Right ventricle myocardium inferior (tissue), 1 donor: ENCODE results near the gene RRBP1. TPM values are rescaled to one million over a fixed set of nuclear protein-coding genes. Genes with fewer than 3 reads are reported as not detected.

Experiments used
- ATAC-seq: fragments of 200-7000 bp; cut with Tn5 transposase; one replicate; pipeline ENCODE4 v1.9.1; 2020; ENCODE audit warnings: mild to moderate bottlenecking, moderate library complexity
- DNase-seq: peaks from one replicate; pipeline ENCODE4 v3.0.0; 2021; ENCODE audit errors: missing footprints
- intact Hi-C: fragments of 100-400 bp; cut with DNase I; formaldehyde crosslinking; loops from one replicate; pipeline ENCODE4 v1.11.0; 2022
- total RNA-seq: library from RNA; stranded (reverse); fragmentation: NEBNext Ultra II Directional; extraction: Animal tissue kit (Norgen Biotek cat#: 25700); gene quantifications from one replicate; pipeline ENCODE4 v1.2.1, GENCODE V29; 2021
- donor health status: DM: no; HTN: yes; CAD: no; lungs with severe emphysema.

RRBP1 gene
- total RNA-seq, 1 donor from 2014 or later = 38.5 TPM

DNA sequence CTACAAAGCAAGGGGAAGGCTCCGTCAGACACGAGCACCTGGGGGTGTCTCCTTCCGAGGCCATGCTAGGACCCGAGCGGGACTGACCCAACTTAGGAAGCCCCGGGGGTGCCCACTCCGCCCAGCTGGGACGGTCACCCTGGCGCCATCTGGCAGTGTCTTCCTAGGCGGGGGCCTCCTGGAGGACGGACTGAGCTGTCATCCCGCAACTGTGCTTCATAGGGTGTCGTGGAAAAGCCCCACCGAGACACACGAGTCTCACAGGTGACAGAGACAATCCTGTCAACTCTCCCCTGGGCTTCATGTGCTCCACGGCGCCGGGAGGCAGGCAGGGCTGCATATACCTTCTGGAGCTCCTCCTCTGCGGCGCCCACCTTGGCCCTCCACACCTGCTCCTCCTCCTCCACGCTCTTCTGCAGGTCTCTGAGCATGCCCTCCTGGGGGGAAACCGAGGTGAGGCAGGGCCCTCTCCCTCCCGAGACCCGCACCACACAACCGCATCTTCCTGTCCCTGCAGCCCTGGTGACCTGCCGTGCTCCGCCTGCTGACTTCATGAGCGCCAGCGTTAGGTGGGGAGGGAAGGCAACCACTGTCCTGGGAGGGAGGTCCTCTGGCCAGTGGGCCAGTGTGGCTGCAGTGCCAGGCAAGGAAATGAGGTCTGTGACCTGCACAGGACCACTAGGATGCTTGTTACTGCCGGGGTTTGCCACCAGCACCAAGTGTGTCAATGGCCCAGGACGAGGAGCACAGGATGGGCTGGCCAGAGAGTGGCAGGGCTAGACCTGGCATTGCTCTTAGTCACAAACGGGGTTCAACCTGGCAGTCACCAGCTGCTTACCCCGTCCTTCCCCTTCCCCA is 61.4 kb downstream of the RRBP1 start:
- intact Hi-C loops = no loop called here
- peak; percentile 60 for DNase-seq
- no peak for ATAC-seq

DNA sequence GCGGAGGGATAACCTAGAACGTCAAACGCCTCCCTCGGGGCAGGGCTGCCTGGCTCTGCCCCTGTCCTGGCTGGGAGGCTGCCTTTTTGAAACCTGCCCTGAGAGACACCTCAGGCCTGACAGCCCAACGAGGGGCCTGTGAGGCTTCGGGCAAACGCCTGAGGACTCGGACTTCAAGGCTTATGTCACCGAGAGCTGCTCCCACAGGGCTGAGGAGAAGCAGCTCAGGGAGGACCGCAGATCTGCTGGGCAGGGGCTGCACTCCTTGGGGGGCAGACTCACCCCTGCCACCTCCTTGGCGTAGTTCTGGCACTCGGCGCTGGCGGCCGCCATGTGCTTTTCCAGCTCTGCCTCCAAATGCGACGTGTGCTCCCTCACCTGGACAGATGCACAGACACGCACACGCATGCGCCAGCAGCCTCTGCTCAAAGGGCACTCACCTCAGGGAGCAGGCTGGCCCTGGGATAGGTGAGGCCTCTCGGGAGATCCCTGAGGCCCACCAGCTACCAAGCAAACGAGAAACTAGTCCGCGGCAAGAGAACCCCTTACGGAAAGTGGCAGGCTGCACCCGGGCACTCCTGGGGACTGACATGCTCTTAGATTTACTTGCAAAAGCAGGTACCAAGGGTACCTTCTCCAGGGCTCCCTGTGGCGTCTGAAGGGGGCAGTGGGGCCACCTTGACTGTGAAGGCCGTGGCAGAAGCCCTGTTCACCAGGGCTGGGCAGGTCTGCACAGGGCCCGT is 62.5 kb downstream of the RRBP1 start:
- intact Hi-C loops = no loop called here
- no peak for ATAC-seq
- peak; percentile 34 for DNase-seq

DNA sequence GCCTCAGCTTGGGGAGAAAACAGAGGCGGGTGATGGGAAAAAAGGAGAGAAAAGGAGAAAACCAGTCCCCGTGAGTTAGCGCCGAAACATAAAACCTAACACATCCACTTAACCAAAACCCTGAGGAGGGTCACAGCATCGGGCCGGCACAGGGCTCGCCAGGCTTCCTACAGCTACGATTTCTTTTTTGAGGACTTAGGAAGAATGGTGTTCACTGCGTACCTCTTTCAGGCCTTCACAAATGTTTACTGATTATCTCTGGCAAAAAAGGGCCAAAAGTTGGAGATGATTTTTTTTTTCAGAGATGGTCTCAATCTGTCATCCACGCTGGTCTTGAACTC is 63.4 kb downstream of the RRBP1 start:
- intact Hi-C loops = no loop called here
- ATAC-seq = no peak
- no peak for DNase-seq

DNA sequence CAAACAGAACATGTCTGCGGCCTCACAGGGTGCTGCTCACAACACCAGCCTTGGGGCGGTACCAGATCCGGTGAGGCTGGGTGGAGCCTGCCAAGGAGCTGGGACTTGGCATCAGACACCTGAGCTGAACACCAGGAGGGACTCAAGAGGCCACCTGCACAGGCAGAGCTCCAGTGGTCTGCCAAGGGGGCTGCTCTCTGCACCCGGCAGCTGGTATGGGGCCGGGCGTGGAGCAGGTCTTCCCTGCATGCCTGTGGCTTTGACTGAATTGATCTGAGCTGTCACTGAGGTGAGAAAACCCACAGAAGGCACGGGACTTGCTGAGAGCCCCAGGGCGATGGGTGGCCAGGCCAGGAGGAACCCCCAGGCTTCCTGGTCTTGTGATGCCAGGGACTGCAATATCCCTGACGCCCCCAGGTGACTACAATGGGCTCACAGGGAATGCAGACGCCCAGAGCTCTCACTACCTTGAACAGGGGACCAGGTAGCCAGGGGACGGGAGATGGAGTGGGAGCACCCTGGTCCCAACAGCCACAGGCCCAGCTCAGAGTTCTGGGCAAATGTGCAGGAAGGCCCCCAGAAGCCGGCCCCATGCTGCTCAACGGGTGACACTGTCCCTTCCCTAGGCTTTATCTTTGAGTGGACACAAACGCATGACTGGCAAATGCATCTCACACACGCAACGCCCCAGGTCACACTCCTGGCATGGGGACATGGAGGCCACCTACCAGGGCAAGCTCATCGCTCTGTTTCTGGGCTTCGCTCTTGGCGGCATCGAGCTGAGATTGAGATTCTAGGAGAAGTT is 64.0 kb downstream of the RRBP1 start:
- ATAC-seq = no peak
- intact Hi-C loops = loop anchor here (1.0 kb wide), 2 partner anchors 81 to 113 kb away; no protein-coding TSS in a partner anchor
- peak; percentile 50 for DNase-seq

GRCh38 chr20:17617212-17617867 is 64.7 kb downstream of the RRBP1 start:
- DNase-seq (no peak), ATAC-seq (peak; percentile 62)
- intact Hi-C loops = loop anchor here (1.0 kb wide), 2 partner anchors 80 to 112 kb away; no protein-coding TSS in a partner anchor

- intact Hi-C loops = loop anchor here (1.0 kb wide), 2 partner anchors 79 to 111 kb away; no protein-coding TSS in a partner anchor
- DNase-seq = no peak
- no peak for ATAC-seq
These were observed 65.4 kb downstream of the RRBP1 start for GRCh38 chr20:17616480-17617211.

GRCh38 chr20:17615645-17616479 is 66.2 kb downstream of the RRBP1 start:
- intact Hi-C loops = no loop called here
- ATAC-seq (no peak), DNase-seq (peak; percentile 64)

GRCh38 chr20:17614812-17615644 is 67.0 kb downstream of the RRBP1 start:
- intact Hi-C loops = no loop called here
- DNase-seq (peak; percentile 71), ATAC-seq (peak; percentile 7)

DNA sequence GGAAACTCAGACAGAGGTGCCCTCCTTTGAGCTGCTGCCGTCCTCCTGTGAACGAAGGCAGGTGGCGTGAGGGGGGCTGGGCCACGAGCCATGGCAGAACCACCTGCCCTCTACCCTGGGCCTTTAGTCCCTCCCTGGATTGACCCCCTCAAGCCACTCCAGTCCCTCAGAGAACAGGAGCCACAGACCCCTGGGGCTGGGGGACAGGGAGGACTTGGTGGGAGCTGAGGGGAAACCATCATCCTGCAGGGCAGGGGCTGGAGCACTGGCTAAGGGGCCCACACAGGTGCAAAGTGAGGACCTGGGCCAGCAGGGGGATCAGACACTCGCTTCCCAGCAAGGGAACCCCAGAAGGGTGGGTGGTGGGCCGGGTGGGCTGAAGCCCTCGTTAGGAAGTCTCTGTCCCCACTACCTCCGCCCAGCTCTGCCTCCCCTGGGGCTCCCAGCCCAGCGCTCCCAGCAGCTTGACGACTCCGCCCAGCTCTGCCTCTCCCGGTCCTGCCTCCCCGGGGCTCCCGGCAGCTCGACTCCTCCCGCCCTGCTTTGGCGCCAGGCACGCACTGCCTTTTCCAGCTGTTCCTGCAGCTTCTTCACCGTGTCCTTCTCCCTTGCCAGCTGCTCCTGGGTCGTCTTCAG is 67.7 kb downstream of the RRBP1 start:
- ATAC-seq (peak; percentile 75), DNase-seq (peak; percentile 90)
- intact Hi-C loops = no loop called here

- ATAC-seq = no peak
- intact Hi-C loops = no loop called here
- peak; percentile 75 for DNase-seq
These were observed 68.5 kb downstream of the RRBP1 start for GRCh38 chr20:17613328-17614175.

GRCh38 chr20:17612992-17613327 is 69.1 kb downstream of the RRBP1 start:
- intact Hi-C loops = no loop called here
- DNase-seq = no peak
- ATAC-seq = no peak

GRCh38 chr20:17612287-17612991 is 69.6 kb downstream of the RRBP1 start:
- ATAC-seq = no peak
- intact Hi-C loops = no loop called here
- DNase-seq = no peak

DNA sequence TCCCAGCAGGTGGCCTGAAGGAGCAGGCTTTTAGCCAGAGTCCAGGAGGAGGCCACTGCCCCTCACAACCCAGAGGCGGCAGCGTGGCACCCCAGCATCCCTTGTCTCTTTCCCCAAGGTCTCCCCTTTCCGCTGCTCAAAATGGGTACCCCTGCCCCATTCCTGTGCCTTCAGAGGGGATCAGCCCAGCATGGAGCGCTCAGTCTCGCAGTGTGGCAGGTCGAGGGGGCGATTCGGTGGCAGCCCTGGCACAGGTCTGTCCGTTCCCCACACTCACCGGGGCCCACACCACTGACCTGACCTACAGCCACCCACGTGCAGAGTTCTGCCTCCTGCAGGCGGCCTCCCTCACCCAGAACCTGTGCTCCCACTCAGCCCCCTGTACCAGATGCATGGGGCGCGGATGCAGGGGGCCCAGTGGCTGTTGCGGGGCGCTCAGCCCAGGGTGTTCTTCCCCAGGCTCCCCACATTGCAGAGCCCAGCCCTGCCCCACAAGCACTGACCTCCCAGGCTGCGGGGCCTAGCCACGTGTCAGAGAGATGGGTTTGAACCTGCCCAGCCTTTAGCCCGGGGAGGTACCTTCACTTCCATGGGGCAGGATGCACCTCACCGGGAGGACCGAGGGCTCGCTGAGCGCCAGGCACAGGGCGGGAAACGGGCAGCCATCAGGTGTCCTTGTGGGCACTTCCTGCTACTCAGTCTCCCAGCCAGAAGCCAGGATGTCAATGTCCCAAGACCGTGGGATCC is 70.3 kb downstream of the RRBP1 start:
- ATAC-seq = peak; percentile 3
- peak; percentile 62 for DNase-seq
- intact Hi-C loops = no loop called here

DNA sequence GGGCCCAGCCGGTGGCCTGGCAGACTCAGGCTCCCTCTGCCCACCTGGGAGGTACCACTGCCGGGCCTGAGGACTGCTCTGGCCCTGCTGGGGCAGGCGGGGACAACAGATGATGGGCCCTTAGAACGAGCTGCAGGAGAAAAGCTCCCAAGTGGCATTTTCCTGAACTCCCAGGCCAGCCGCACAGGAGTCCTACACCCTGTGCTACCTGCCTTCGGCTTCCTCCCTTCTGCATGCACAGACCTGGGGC is 70.8 kb downstream of the RRBP1 start:
- ATAC-seq (peak; percentile 8), DNase-seq (no peak)
- intact Hi-C loops = no loop called here
